IPS-NIHi11 (cell line): ENCODE results near the gene STT3A.
"Not testable (repeated sequence)": the region's sequence is repeated elsewhere in the genome, so short reads cannot be mapped to it uniquely, and the experiment has no call there.

Experiments
- DNase-seq: peaks from one replicate; pipeline ENCODE4 v3.0.0; 2012; ENCODE audit warnings: mixed read lengths, low spot score

Gene STT3A

GRCh38 chr11:125592305-125593113, at the start of gene STT3A:
Gene STT3A (plus strand): TSS chr11:125592852. CDS start chr11:125595916, 3,064 bp downstream.
- peak; percentile 97 for DNase-seq

GRCh38 chr11:125550780-125551179, 41.9 kb upstream of the STT3A start:
- no peak for DNase-seq

- no peak for DNase-seq
Observed at GRCh38 chr11:125551835-125552342, 40.8 kb upstream of the STT3A start.

GRCh38 chr11:125552927-125553326, 39.7 kb upstream of the STT3A start:
- no peak for DNase-seq

GRCh38 chr11:125553357-125553756, 39.3 kb upstream of the STT3A start:
- no peak for DNase-seq

GRCh38 chr11:125554038-125554437, 38.6 kb upstream of the STT3A start:
- DNase-seq: no peak

GRCh38 chr11:125559888-125560287, 32.8 kb upstream of the STT3A start:
- DNase-seq: no peak

GRCh38 chr11:125561924-125562323, 30.7 kb upstream of the STT3A start:
- no peak for DNase-seq

GRCh38 chr11:125562430-125562829, 30.2 kb upstream of the STT3A start:
- DNase-seq: no peak

GRCh38 chr11:125564357-125564756, 28.3 kb upstream of the STT3A start:
- DNase-seq: no peak

- DNase-seq: no peak
Observed at GRCh38 chr11:125566235-125566634, 26.4 kb upstream of the STT3A start.

GRCh38 chr11:125568970-125569914, 23.4 kb upstream of the STT3A start, which contains the start of gene EI24:
Gene EI24 (plus strand): TSS chr11:125569477. CDS start chr11:125572528, 3,051 bp downstream.
- DNase-seq: peak; percentile 95

GRCh38 chr11:125569915-125570621, 22.6 kb upstream of the STT3A start:
- DNase-seq: no peak

- no peak for DNase-seq
Observed at GRCh38 chr11:125570952-125571351, 21.7 kb upstream of the STT3A start.

GRCh38 chr11:125572916-125573315, 19.7 kb upstream of the STT3A start:
- no peak for DNase-seq

- not testable (repeated sequence) for DNase-seq
Observed at GRCh38 chr11:125577181-125577580, 15.5 kb upstream of the STT3A start.

GRCh38 chr11:125578783-125579182, 13.9 kb upstream of the STT3A start:
- no peak for DNase-seq

GRCh38 chr11:125579811-125580210, 12.8 kb upstream of the STT3A start:
- DNase-seq: no peak

- DNase-seq: no peak
Observed at GRCh38 chr11:125583496-125583895, 9.2 kb upstream of the STT3A start.

GRCh38 chr11:125585487-125585886, 7.2 kb upstream of the STT3A start:
- DNase-seq: no peak

- no peak for DNase-seq
Observed at GRCh38 chr11:125586623-125587022, 6.0 kb upstream of the STT3A start.

GRCh38 chr11:125587480-125587879, 5.2 kb upstream of the STT3A start:
- DNase-seq: no peak
